A673 (cell line): ENCODE results near the gene GPR39.

ENCODE experiments used
- CTCF ChIP-seq: fragments of 300-800, 200-600 bp; sonication (generic); conservative IDR thresholded peaks from 2 replicates; pipeline ENCODE4 v1.5.1; 2017; ENCODE audit warnings: low read depth, mild to moderate bottlenecking, antibody characterized with exemption, low read length, moderate library complexity, mixed read lengths
- EZH2 ChIP-seq: fragments of 200-600 bp; sonication (generic); IDR thresholded peaks from 2 replicates; pipeline ENCODE4 v1.6.1; 2017; ENCODE audit warnings: borderline replicate concordance, low read depth, mild to moderate bottlenecking, mixed read lengths, antibody characterized with exemption, low read length; ENCODE audit not compliant: poor library complexity, severe bottlenecking

GRCh38 chr2:132669908-132670495, 253.4 kb downstream of the GPR39 start, which contains the start of gene LYPD1:
- TF ChIP-seq CTCF = no peak
- no peak for TF ChIP-seq EZH2
